Calu3 (cell line): ENCODE data around the gene DOCK7. TPM values are rescaled to one million over a fixed set of nuclear protein-coding genes. Genes with fewer than 3 reads are reported as not detected.

ENCODE experiments used
- BruUV-seq: library from RNA; stranded (reverse); fragments of 400-500 nt; replicated peaks from 2 replicates; lab custom pipeline; 2021; lab: Mats Ljungman, UMichigan
- CTCF ChIA-PET: fragments of 300-600 bp; sonication (Branson Sonifier 250); formaldehyde crosslinking; loops from one replicate; lab custom pipeline; 2022; ENCODE audit warnings: antibody characterized with exemption; lab: Charles Lee
- DNase-seq: peaks from one replicate; pipeline ENCODE4 v3.0.0; 2022
- H3K27ac Mint-ChIP-seq: one replicate; pipeline ENCODE4 v1.8.0; 2022; ENCODE audit warnings: mixed read lengths; ENCODE audit not compliant: unreplicated experiment
- H3K27me3 Mint-ChIP-seq: one replicate; pipeline ENCODE4 v1.8.0; 2022; ENCODE audit warnings: mixed read lengths; ENCODE audit not compliant: unreplicated experiment
- H3K36me3 Mint-ChIP-seq: one replicate; pipeline ENCODE4 v1.8.0; 2022; ENCODE audit warnings: mild to moderate bottlenecking, moderate library complexity, mixed read lengths; ENCODE audit not compliant: insufficient read depth, unreplicated experiment
- H3K4me1 Mint-ChIP-seq: one replicate; pipeline ENCODE4 v1.8.0; 2022; ENCODE audit warnings: mild to moderate bottlenecking, low read depth, mixed read lengths; ENCODE audit not compliant: unreplicated experiment
- H3K4me3 Mint-ChIP-seq: one replicate; pipeline ENCODE4 v1.8.0; 2022; ENCODE audit warnings: mild to moderate bottlenecking, low read depth, moderate library complexity, mixed read lengths; ENCODE audit not compliant: unreplicated experiment
- H3K9me3 Mint-ChIP-seq: one replicate; pipeline ENCODE4 v1.8.0; 2022; ENCODE audit warnings: low read depth, mixed read lengths; ENCODE audit not compliant: unreplicated experiment
- CTCF ChIP-seq: fragments of 200-600 bp; IDR thresholded peaks from one replicate; pipeline ENCODE4 v1.8.0; 2022; ENCODE audit warnings: antibody characterized with exemption; ENCODE audit not compliant: unreplicated experiment
- intact Hi-C: fragments of 100-400 bp; cut with micrococcal nuclease; formaldehyde crosslinking; loops from one replicate; pipeline ENCODE4 v1.10.0; 2022; ENCODE audit not compliant: unreplicated experiment
- total RNA-seq: library from RNA; stranded (reverse); gene quantifications from 2 replicates; pipeline ENCODE4 v1.2.3, GENCODE V29; 2022

DOCK7 gene
- total RNA-seq, 1 experiment from 2014 or later: 48.6 TPM

DNA sequence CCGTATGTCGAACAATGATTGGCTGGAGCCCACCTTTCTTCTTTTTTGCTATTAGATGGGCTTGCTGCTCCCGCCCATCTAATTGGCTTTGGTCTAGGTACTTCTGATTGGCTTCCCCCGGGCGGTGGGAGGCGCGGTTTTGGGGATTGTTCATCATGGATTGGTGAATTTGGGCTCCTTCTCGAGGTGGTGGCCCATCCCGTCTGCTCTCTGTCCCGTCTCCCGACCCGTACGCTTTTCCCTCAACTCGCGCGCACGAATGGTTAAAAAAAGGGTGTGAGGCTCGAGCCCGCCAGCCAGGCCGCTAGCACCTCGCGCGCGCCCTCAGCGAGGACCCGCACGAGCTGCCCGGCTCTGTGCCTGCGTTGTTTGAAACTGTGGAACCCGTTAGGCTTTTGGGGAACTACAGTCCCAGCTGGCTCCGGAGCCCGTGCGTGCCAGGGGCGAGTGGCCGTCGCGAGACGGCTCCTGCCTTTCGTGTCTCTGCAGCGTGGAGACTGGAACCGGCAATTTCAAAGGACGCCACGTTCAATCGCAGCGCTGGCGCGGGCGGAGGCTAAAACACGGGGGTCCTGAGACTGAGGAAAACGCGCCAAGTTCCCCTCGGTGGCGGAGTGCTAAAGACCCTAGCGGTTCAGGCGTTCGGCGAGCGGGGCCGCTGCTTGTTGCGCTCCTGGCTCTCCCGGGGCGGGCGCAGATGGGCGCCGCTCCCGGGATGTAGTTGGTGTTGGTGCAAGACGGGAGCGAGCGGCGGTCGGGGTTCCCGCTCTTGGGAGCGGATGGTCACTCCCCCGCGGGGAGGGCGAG is 251.5 kb downstream of the DOCK7 start, which contains the start of gene USP1:
Gene USP1, plus strand, starts transcription at position 584 of the 807 bp plus-strand sequence. CDS start 2,819 bp downstream, outside the sequence.
- H3K9me3 Mint-ChIP-seq: peaks cover 2% of the 10 kb centered on the region
- CTCF ChIA-PET: no interaction called here
- no TSS peak for BruUV-seq

GRCh38 chr1:62436039-62436465 is 252.1 kb downstream of the DOCK7 start:
- no TSS peak for BruUV-seq
- intact Hi-C loops: no loop called here
- peak overlapping the region; percentile 55 for H3K27ac Mint-ChIP-seq
- H3K27me3 Mint-ChIP-seq: peaks cover 8% of the 10 kb centered on the region
- DNase-seq: peak; percentile 97
- peaks cover 47% of the 10 kb centered on the region for H3K36me3 Mint-ChIP-seq
- peak overlapping the region; percentile 70 for H3K4me3 Mint-ChIP-seq
- H3K9me3 Mint-ChIP-seq: peaks cover 2% of the 10 kb centered on the region
- no peak for TF ChIP-seq CTCF
- H3K4me1 Mint-ChIP-seq: peaks cover 20% of the 10 kb centered on the region
- CTCF ChIA-PET: interaction anchor here (0.7 kb wide), 1 partner anchor 1194 kb away, joined by 3 read pairs; no protein-coding TSS in a partner anchor

More for the DNA sequence above, 251.5 kb downstream of the DOCK7 start, which contains the start of gene USP1:
- H3K27me3 Mint-ChIP-seq: peaks cover 2% of the 10 kb centered on the region
- peak within 1 kb of the TSS; percentile 84 for H3K27ac Mint-ChIP-seq
- peak within 1 kb of the TSS; percentile 70 for H3K4me3 Mint-ChIP-seq
- peaks cover 26% of the 10 kb centered on the region for H3K4me1 Mint-ChIP-seq
- peaks cover 53% of the 10 kb centered on the region for H3K36me3 Mint-ChIP-seq
- DNase-seq: peak; percentile 98
- intact Hi-C loops: no loop called here
- no peak for TF ChIP-seq CTCF

GRCh38 chr1:62435231-62436038 is 252.8 kb downstream of the DOCK7 start:
- Mint-ChIP-seq H3K4me1 (peaks cover 14% of the 10 kb centered on the region), H3K9me3 (peaks cover 2% of the 10 kb centered on the region), H3K36me3 (peaks cover 45% of the 10 kb centered on the region), H3K27me3 (peaks cover 12% of the 10 kb centered on the region), H3K4me3 (peak overlapping the region; percentile 70), H3K27ac (peak overlapping the region; percentile 55)
- intact Hi-C loops: no loop called here
- BruUV-seq: TSS peak; percentile 95
- no peak for TF ChIP-seq CTCF
- no peak for DNase-seq
- CTCF ChIA-PET: interaction anchor here (0.7 kb wide), 1 partner anchor 1195 kb away, joined by 3 read pairs; no protein-coding TSS in a partner anchor

GRCh38 chr1:62434618-62435001 is 253.6 kb downstream of the DOCK7 start:
- H3K36me3 Mint-ChIP-seq: peaks cover 41% of the 10 kb centered on the region
- BruUV-seq: no TSS peak
- intact Hi-C loops: no loop called here
- H3K4me1 Mint-ChIP-seq: peaks cover 10% of the 10 kb centered on the region
- CTCF ChIA-PET: no interaction called here
- DNase-seq: no peak
- H3K27ac Mint-ChIP-seq: peak overlapping the region; percentile 55
- no peak for TF ChIP-seq CTCF
- H3K4me3 Mint-ChIP-seq: no peak overlapping the region
- H3K27me3 Mint-ChIP-seq: peaks cover 12% of the 10 kb centered on the region
- peaks cover 2% of the 10 kb centered on the region for H3K9me3 Mint-ChIP-seq
